Right forelimb (tissue), 1 donor: Measurements from ENCODE around the gene CCDC171.

ENCODE experiments used
- DNase-seq: peaks from one replicate; pipeline ENCODE4 v3.0.0-alpha.2; 2018

CCDC171 gene

GRCh38 chr9:16010221-16010620, 457.4 kb downstream of the CCDC171 start:
- DNase-seq = no peak

DNA sequence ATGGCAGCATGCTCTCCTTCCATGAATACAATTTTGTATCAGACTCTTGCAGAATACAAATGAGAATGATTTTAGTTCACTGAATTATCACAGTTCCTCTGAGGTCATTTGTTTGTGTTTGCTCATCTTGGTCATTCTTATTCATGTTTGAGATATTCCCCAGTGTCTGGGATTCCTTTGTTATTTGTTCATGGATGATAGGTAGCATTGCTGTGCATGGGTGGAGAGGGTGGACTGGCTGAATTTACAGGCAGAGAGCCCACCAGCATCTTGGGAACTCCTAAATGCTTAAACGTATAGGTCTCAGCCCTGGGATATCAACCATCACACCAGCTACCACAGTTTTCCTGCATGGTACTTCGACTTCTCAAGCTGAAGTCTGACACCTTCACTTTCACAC, 459.8 kb downstream of the CCDC171 start:
- DNase-seq = no peak

- no peak for DNase-seq
Measured at GRCh38 chr9:16013366-16013765, 460.5 kb downstream of the CCDC171 start.

GRCh38 chr9:16013826-16014225, 461.0 kb downstream of the CCDC171 start:
- DNase-seq = no peak

GRCh38 chr9:16022228-16022627, 469.4 kb downstream of the CCDC171 start:
- DNase-seq = no peak

GRCh38 chr9:16023446-16023845, 470.6 kb downstream of the CCDC171 start:
- DNase-seq = no peak
